HG03442 (cell line): ENCODE data around the gene COQ8B.

Source experiments
- ATAC-seq: cut with Tn5 transposase; IDR thresholded peaks from one replicate; pipeline ENCODE4 v1.9.1; 2021; ENCODE audit warnings: mild to moderate bottlenecking, moderate library complexity; ENCODE audit not compliant: unreplicated experiment

Gene COQ8B

DNA sequence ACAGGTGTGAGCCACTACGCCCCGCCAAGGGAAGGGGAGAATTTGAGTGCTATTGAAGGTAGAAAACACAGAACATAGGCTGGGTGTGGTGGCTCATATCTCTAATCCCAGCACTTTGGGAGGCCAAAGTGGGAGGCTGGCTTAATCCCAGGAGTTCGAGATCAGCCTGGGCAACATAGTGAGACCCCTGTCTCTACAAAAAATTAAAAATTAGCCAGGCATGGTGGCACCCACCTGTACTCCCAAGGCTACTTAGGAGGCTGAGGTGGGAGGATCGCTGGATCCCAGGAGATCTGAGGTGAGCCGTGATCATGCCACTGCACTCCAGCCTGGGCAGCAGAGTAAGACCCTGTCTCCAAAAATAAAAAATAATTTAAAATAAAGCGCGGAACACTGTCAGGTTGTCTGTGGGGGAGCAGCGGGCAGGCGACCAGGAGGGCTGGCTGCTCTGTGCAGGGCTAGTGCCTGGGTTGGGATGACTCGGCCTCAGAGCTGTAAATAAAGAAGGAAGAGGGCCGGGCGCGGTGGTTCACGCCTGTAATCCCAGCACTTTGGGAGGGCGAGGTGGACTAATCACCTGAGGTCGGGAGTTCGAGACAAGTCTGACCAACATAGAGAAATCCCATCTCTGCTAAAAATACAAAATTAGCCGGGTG is 74.5 kb downstream of the COQ8B start:
- ATAC-seq = no peak
